Left lung (tissue), 10 donors: ENCODE results near the gene ADCY2. TPM values are rescaled to one million over a fixed set of nuclear protein-coding genes. Genes with fewer than 3 reads are reported as not detected.
A peak's percentile ranks its signal among the peaks of the same experiment; 100 is the strongest.

Experiments used
- ATAC-seq: fragments of 200-7000 bp; cut with Tn5 transposase; one replicate; pipeline ENCODE4 v1.9.1; 2020; ENCODE audit warnings: moderate library complexity
- DNase-seq, 4 donors: peaks; one replicate each; pipeline ENCODE4 v3.0.0-alpha.2; 2013 to 2020
- H3K27ac ChIP-seq, 2 donors: fragments of 200-600 bp; sonication (generic) in 1 of 2; one replicate each; pipeline versions ENCODE4 v1.5.0 to v1.8.0; 2020 to 2021
- H3K27me3 ChIP-seq, 2 donors: fragments of 200-600 bp; sonication (generic) in 1 of 2; one replicate each; pipeline versions ENCODE4 v1.5.0 to v1.8.0; 2020 to 2021
- H3K36me3 ChIP-seq, 2 donors: fragments of 200-600 bp; sonication (generic) in 1 of 2; one replicate each; pipeline versions ENCODE4 v1.5.0 to v1.8.0; 2020 to 2021
- H3K4me1 ChIP-seq, 2 donors: fragments of 200-600 bp; one replicate each; pipeline ENCODE4 v1.8.0; 2021
- H3K4me3 ChIP-seq, 2 donors: fragments of 200-600 bp; sonication (generic) in 1 of 2; one replicate each; pipeline versions ENCODE4 v1.5.0 to v1.8.0; 2020 to 2021; ENCODE audit warnings: mild to moderate bottlenecking in 1 of 2
- H3K9me3 ChIP-seq, 2 donors: fragments of 200-600 bp; sonication (generic) in 1 of 2; one replicate each; pipeline versions ENCODE4 v1.5.0 to v1.8.0; 2020 to 2021
- intact Hi-C, 2 donors: fragments of 100-400 bp; cut with DNase I; formaldehyde crosslinking; loops; one replicate each; pipeline versions ENCODE4 v1.11.2 to v1.14.2; 2022
- polyA plus RNA-seq, 6 donors: library from polyadenylated mRNA; unstranded; fragments of 120-200 nt; gene quantifications; one replicate each; pipeline ENCODE4 v1.2.1, GENCODE V29; 2013; ENCODE audit not compliant: insufficient read length in 6 of 6
- total RNA-seq, 2 donors: library from RNA; stranded (reverse); fragmentation: NEBNext Ultra II Directional; extraction: Animal tissue kit (Norgen Biotek cat#: 25700); gene quantifications; one replicate each; pipeline ENCODE4 v1.2.1, GENCODE V29; 2021
- TF ChIP-seq, protein P1 (sequence below), 2 donors: fragments of 200-600 bp; sonication (generic) in 1 of 2; IDR thresholded peaks; one replicate each; pipeline versions ENCODE4 v1.5.0 to v1.8.0; 2021; ENCODE audit warnings: antibody characterized with exemption in 2 of 2
- donor health status: DM: no; HTN: yes; CAD: no.
- donor health status: DM: no; HTN: no; CAD: no.

The ADCY2 gene
- total and polyA plus RNA-seq, 8 donors: 0.34 to 14.0 (median 9.6) TPM

DNA sequence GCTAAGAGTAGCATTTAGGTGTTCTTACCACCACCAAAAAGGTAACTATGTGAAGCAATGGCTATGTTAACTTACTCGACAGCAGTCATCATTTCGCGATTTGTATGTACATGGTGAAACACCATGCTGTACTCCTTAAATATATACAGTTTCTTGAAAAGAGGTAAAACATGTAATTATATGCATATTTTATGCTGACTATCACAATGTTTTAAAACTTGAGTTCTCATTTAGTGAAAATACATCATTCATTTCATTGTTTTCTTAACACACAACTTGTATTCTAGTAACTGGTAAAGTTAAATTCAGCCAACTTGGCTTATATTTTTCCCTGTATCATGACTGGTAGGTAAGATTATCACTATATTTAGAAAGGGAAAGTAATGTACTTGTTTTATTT, 189.9 kb downstream of the ADCY2 start:
- Histone ChIP-seq H3K9me3 (no peaks in the 10 kb centered on the region), H3K27ac (no peak overlapping the region), H3K27me3 (no peaks in the 10 kb centered on the region), H3K4me1 (no peaks in the 10 kb centered on the region), H3K4me3 (no peak overlapping the region), H3K36me3 (no peaks in the 10 kb centered on the region)
- no peak for DNase-seq
- intact Hi-C loops: no loop called here
- no peak for ATAC-seq
- TF ChIP-seq, protein P1, sequence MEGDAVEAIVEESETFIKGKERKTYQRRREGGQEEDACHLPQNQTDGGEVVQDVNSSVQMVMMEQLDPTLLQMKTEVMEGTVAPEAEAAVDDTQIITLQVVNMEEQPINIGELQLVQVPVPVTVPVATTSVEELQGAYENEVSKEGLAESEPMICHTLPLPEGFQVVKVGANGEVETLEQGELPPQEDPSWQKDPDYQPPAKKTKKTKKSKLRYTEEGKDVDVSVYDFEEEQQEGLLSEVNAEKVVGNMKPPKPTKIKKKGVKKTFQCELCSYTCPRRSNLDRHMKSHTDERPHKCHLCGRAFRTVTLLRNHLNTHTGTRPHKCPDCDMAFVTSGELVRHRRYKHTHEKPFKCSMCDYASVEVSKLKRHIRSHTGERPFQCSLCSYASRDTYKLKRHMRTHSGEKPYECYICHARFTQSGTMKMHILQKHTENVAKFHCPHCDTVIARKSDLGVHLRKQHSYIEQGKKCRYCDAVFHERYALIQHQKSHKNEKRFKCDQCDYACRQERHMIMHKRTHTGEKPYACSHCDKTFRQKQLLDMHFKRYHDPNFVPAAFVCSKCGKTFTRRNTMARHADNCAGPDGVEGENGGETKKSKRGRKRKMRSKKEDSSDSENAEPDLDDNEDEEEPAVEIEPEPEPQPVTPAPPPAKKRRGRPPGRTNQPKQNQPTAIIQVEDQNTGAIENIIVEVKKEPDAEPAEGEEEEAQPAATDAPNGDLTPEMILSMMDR (IDR thresholded peaks at IDR 0.05): no peak

DNA sequence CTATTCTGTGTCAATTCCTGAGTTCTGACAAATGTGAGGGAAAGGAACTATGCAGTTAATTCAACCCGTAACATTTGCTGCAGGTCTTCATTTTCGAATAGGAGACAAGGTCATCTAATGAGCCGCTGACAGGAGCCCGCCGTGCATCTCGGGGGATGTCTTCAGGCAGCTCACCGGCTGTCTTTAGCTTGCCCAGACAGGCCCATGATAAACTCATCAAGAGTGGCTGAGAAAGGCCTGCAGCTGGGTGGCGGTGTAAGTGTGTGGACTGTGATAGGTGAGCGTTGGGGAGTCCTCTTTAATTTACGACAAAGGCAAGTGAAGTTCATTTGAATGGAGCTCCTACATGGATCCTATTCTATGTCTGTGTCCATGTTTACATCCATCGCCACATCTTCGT, 190.5 kb downstream of the ADCY2 start:
- no peaks in the 10 kb centered on the region for H3K27me3 ChIP-seq
- H3K36me3 ChIP-seq: no peaks in the 10 kb centered on the region
- H3K27ac ChIP-seq: no peak overlapping the region
- intact Hi-C loops: no loop called here
- no peak overlapping the region for H3K4me3 ChIP-seq
- TF ChIP-seq, protein P1 (IDR thresholded peaks at IDR 0.05): no peak
- H3K9me3 ChIP-seq: no peaks in the 10 kb centered on the region
- no peak for ATAC-seq
- no peaks in the 10 kb centered on the region for H3K4me1 ChIP-seq
- DNase-seq: no peak

DNA sequence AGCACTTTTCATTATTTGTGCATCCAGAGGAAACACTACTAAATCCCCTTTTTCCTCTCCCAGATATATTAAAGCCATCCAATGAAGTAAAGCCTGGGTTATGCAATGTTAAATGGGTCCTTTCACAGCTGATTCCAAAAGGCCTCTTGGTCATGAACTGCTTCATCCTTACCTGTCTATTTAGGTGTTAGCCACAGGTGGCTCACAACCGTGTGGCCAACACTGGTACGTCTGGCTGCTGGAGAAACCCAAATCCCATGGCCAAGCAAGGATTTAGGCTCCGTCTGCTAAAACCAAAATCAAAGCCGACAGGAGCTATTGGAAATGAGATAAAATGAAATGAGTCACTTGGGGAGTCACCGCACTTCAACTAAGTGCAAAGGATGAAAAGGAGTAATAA, 193.9 kb downstream of the ADCY2 start:
- H3K9me3 ChIP-seq: no peaks in the 10 kb centered on the region
- intact Hi-C loops: no loop called here
- DNase-seq (no peak), ATAC-seq (no peak)
- no peak overlapping the region for H3K4me3 ChIP-seq
- H3K27me3 ChIP-seq: no peaks in the 10 kb centered on the region
- no peaks in the 10 kb centered on the region for H3K36me3 ChIP-seq
- H3K4me1 ChIP-seq: no peaks in the 10 kb centered on the region
- no peak overlapping the region for H3K27ac ChIP-seq
- TF ChIP-seq, protein P1 (IDR thresholded peaks at IDR 0.05): no peak

DNA sequence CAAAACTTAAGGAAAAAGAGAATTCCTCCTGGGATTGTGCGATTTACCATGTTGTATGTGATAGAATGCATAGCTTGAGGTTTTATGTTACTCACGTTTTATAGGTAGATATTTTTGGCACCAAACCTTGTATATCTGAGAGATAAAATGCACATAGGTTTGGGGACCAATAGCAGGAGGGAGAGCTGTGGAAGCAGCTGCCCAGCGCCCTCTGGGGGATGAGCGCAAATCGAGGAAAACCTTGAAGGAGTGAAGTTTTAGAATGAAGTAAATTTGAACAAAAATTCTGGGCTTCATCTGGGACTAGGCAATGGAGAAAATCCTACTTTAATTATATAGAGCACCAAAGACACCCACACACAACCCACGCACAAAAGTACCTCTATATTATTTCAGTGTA, 197.0 kb downstream of the ADCY2 start:
- TF ChIP-seq, protein P1 (IDR thresholded peaks at IDR 0.05): no peak
- H3K36me3 ChIP-seq: no peaks in the 10 kb centered on the region
- peak in 1 of 4 donors; percentile 14 for DNase-seq

DNA sequence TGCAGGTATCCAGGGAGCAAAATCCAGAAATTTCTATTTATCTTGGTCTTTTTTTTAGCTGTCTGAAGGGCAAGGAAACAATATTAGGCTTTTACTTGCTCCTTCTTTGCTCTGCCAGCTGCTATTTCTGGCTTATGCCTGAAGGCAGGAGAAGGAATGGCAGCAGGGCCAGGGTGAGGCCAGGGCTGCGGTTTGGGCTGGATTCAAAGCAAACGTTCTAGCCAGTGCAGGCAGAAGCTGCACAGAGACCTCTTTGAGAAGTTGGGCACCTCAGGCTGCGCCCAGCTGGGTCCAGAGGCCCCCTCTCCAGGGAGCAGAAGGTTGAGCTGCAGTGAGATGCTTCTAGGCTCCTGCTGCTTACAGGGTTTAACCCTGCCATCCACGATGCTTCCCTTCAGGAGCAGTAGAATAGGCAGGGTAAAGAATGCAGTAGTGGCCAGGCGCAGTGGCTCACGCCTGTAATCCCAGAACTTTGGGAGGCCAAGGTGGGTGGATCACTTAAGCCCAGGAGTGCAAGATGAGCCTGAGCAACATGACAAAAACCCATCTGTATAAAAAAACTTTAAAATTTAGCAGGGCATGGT, 201.2 kb downstream of the ADCY2 start:
- ATAC-seq (peak; percentile 31), DNase-seq (peak in 1 of 4 donors; percentile 50)
- no peaks in the 10 kb centered on the region for H3K27me3 ChIP-seq
- TF ChIP-seq, protein P1 (IDR thresholded peaks at IDR 0.05): no peak
- no peak overlapping the region for H3K4me3 ChIP-seq
- H3K27ac ChIP-seq: no peak overlapping the region
- no peaks in the 10 kb centered on the region for H3K9me3 ChIP-seq
- intact Hi-C loops: no loop called here
- H3K4me1 ChIP-seq: no peaks in the 10 kb centered on the region
- no peaks in the 10 kb centered on the region for H3K36me3 ChIP-seq

More for the DNA sequence above, 197.0 kb downstream of the ADCY2 start:
- no peaks in the 10 kb centered on the region for H3K27me3 ChIP-seq
- H3K27ac ChIP-seq: no peak overlapping the region
- peak; percentile 30 for ATAC-seq
- H3K4me1 ChIP-seq: no peaks in the 10 kb centered on the region
- H3K9me3 ChIP-seq: no peaks in the 10 kb centered on the region
- no peak overlapping the region for H3K4me3 ChIP-seq
- intact Hi-C loops: no loop called here
